ENCODE data around the gene CMKLR1. TPM values are rescaled to one million over a fixed set of nuclear protein-coding genes. Genes with fewer than 3 reads are reported as not detected.

The CMKLR1 gene
- total and polyA plus RNA-seq, 2 donors (not counting 1 experiment from before 2014, with no cell fraction given), result 0.82 TPM; not detected in 1

DNA sequence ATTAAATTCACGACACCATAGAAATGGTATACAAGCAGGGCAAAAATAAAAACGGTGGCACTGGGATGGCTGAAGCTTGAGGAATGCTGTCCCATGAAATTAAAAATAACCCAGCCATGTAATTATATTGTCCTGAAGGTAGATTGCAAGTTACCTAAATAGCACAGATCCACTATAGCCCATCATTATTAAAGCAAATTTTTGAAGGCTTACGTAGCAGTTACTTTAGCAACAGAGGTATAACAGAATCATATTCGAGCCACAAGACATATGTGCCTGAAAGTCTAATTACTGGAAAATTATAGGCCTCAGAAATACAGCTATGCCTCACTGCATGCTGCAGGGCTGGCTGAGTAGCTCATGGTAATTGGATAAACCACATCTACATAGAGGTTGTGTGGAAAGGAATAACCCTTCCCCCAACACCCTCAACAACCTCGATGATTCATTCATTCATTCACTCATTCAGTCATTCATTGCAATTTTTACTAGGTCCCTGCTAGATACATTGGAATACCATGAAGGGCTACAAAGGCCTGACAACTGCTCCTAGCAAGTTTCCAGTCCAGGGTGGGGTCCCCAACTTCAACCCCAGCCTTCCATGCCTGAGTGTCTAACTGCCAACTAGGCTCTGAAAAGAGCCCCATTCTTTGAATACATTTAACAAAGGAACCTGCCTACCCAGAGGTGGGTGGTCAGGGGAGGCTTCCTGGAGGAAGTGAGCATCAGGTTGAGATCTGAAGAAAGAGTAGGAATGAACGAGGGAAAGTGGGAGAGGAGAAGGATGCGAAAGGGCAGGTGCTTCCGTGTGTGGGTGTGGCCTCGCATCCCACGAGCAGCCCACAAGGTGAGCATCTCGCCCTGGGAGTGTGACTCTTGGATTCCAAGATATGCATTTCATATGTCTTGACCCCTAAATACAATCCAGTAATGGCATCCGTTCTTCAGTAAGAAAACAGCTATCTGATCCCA lies 18.0 kb upstream of the CMKLR1 start:
- no peaks in the 10 kb centered on the region for H3K79me2 ChIP-seq (ENCODE audit: control insufficient read depth, insufficient read depth, low read length)
- no peak for DNase-seq (ENCODE audit: low read depth in 2 of 2)

DNA sequence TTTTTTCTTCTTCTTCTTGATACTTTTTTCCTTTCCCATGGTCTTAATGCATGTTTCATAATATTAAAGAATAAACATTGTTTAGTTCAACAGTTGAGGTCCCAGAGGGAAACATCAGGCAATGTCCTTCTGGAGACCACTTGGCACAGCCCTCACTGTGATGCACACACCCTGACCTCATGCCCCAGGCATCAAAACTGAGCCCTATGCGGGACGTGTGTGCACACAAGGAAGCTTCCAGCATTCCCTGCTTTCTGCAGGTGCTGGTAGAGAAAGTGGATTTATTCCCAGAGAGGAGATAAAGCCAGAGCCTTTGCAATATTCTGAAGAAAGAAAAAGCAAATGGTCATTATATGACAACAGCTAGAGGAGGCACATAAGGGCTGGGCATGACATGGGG lies 16.0 kb upstream of the CMKLR1 start:
- Histone ChIP-seq H3K9ac (ENCODE audit: insufficient read depth, low read length) (no peak overlapping the region), H3K4me2 (ENCODE audit: extremely low read depth, insufficient read depth, low read length) (no peak overlapping the region), H3K27me3 (ENCODE audit: control insufficient read depth, insufficient read depth, low read length) (no peaks in the 10 kb centered on the region), H3K36me3 (ENCODE audit: control insufficient read depth, insufficient read depth, low read length) (no peaks in the 10 kb centered on the region), H3K9me3 (ENCODE audit: control insufficient read depth, insufficient read depth, low read depth, low read length) (no peaks in the 10 kb centered on the region), H3K4me1 (ENCODE audit: control insufficient read depth, extremely low read depth, insufficient read depth, low read length) (no peaks in the 10 kb centered on the region), H3K79me2 (ENCODE audit: control insufficient read depth, insufficient read depth, low read length) (no peaks in the 10 kb centered on the region), H4K20me1 (ENCODE audit: control insufficient read depth, extremely low read depth, insufficient read depth, low read length) (no peaks in the 10 kb centered on the region), H2AFZ (ENCODE audit: low read length) (no peak overlapping the region), H3K4me3 (replicated peaks in 1 of 4; ENCODE audit: control extremely low read depth in 1 of 4, insufficient read depth in 1 of 4, low read depth in 3 of 4, low read length in 4 of 4) (no peak overlapping the region), H3K27ac (ENCODE audit: insufficient read depth, low read length) (no peak overlapping the region)
- no peak for DNase-seq (ENCODE audit: low read depth in 2 of 2)
- TF ChIP-seq, protein P1, sequence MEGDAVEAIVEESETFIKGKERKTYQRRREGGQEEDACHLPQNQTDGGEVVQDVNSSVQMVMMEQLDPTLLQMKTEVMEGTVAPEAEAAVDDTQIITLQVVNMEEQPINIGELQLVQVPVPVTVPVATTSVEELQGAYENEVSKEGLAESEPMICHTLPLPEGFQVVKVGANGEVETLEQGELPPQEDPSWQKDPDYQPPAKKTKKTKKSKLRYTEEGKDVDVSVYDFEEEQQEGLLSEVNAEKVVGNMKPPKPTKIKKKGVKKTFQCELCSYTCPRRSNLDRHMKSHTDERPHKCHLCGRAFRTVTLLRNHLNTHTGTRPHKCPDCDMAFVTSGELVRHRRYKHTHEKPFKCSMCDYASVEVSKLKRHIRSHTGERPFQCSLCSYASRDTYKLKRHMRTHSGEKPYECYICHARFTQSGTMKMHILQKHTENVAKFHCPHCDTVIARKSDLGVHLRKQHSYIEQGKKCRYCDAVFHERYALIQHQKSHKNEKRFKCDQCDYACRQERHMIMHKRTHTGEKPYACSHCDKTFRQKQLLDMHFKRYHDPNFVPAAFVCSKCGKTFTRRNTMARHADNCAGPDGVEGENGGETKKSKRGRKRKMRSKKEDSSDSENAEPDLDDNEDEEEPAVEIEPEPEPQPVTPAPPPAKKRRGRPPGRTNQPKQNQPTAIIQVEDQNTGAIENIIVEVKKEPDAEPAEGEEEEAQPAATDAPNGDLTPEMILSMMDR (conservative IDR thresholded peaks at IDR 0.05 in 1 of 2, IDR thresholded peaks at IDR 0.05 in 1 of 2; ENCODE audit: low read depth in 1 of 2, low read length in 2 of 2), result no peak
- no peak for TF ChIP-seq EZH2 (IDR thresholded peaks at IDR 0.05; ENCODE audit: low read length, missing control alignments)

More for the DNA sequence above, 18.0 kb upstream of the CMKLR1 start:
- no peaks in the 10 kb centered on the region for H3K9me3 ChIP-seq (ENCODE audit: control insufficient read depth, insufficient read depth, low read depth, low read length)
- H2AFZ ChIP-seq (ENCODE audit: low read length), result no peak overlapping the region
- H3K4me1 ChIP-seq (ENCODE audit: control insufficient read depth, extremely low read depth, insufficient read depth, low read length), result no peaks in the 10 kb centered on the region
- H4K20me1 ChIP-seq (ENCODE audit: control insufficient read depth, extremely low read depth, insufficient read depth, low read length), result no peaks in the 10 kb centered on the region
- no peaks in the 10 kb centered on the region for H3K36me3 ChIP-seq (ENCODE audit: control insufficient read depth, insufficient read depth, low read length)
- H3K27me3 ChIP-seq (ENCODE audit: control insufficient read depth, insufficient read depth, low read length), result no peaks in the 10 kb centered on the region
- H3K9ac ChIP-seq (ENCODE audit: insufficient read depth, low read length), result no peak overlapping the region
- no peak overlapping the region for H3K4me3 ChIP-seq (replicated peaks in 1 of 4; ENCODE audit: control extremely low read depth in 1 of 4, insufficient read depth in 1 of 4, low read depth in 3 of 4, low read length in 4 of 4)
- TF ChIP-seq, protein P1 (conservative IDR thresholded peaks at IDR 0.05 in 1 of 2, IDR thresholded peaks at IDR 0.05 in 1 of 2; ENCODE audit: low read depth in 1 of 2, low read length in 2 of 2), result no peak
- TF ChIP-seq EZH2 (IDR thresholded peaks at IDR 0.05; ENCODE audit: low read length, missing control alignments), result no peak
- H3K4me2 ChIP-seq (ENCODE audit: extremely low read depth, insufficient read depth, low read length), result no peak overlapping the region
- no peak overlapping the region for H3K27ac ChIP-seq (ENCODE audit: insufficient read depth, low read length)

DNA sequence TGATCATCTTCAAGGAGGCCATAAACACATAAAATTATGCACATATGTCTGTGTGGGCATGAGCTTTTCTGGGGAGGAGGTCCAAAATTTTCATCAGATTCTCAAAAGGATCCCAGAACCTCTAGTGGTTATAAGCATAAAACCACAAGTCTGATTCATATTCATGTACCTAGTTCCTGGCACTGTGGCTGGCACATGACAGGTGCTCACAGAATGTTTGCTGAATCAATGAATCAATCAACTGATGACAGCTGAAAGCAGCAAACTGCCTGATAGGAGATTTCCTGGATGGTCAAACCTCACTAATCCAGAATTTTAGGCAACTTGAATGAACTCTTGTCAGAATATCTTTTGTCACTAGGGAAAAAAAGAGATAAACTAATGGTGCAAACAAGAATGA lies 13.5 kb upstream of the CMKLR1 start:
- no peaks in the 10 kb centered on the region for H4K20me1 ChIP-seq (ENCODE audit: control insufficient read depth, extremely low read depth, insufficient read depth, low read length)
- no peak overlapping the region for H3K27ac ChIP-seq (ENCODE audit: insufficient read depth, low read length)
- no peak overlapping the region for H3K4me3 ChIP-seq (replicated peaks in 1 of 4; ENCODE audit: control extremely low read depth in 1 of 4, insufficient read depth in 1 of 4, low read depth in 3 of 4, low read length in 4 of 4)
- H2AFZ ChIP-seq (ENCODE audit: low read length), result no peak overlapping the region
- no peaks in the 10 kb centered on the region for H3K27me3 ChIP-seq (ENCODE audit: control insufficient read depth, insufficient read depth, low read length)
- H3K4me2 ChIP-seq (ENCODE audit: extremely low read depth, insufficient read depth, low read length), result no peak overlapping the region
- no peaks in the 10 kb centered on the region for H3K36me3 ChIP-seq (ENCODE audit: control insufficient read depth, insufficient read depth, low read length)
- H3K79me2 ChIP-seq (ENCODE audit: control insufficient read depth, insufficient read depth, low read length), result no peaks in the 10 kb centered on the region
- no peaks in the 10 kb centered on the region for H3K4me1 ChIP-seq (ENCODE audit: control insufficient read depth, extremely low read depth, insufficient read depth, low read length)
- no peaks in the 10 kb centered on the region for H3K9me3 ChIP-seq (ENCODE audit: control insufficient read depth, insufficient read depth, low read depth, low read length)
- no peak for DNase-seq (ENCODE audit: low read depth in 2 of 2)
- H3K9ac ChIP-seq (ENCODE audit: insufficient read depth, low read length), result no peak overlapping the region
- TF ChIP-seq, protein P1 (conservative IDR thresholded peaks at IDR 0.05 in 1 of 2, IDR thresholded peaks at IDR 0.05 in 1 of 2; ENCODE audit: low read depth in 1 of 2, low read length in 2 of 2), result no peak
- no peak for TF ChIP-seq EZH2 (IDR thresholded peaks at IDR 0.05; ENCODE audit: low read length, missing control alignments)

Measured in fibroblast of lung (primary cell).